SK-N-MC (cell line): Measurements from ENCODE around the gene SNPH.

Experiments
- EZH2 ChIP-seq: fragments of 200-600 bp; sonication (generic); IDR thresholded peaks from one replicate; pipeline ENCODE4 v1.6.1; 2017; ENCODE audit warnings: antibody characterized with exemption
- POLR2AphosphoS5 ChIP-seq: IDR thresholded peaks from 2 replicates; pipeline ENCODE4 v1.6.1; 2012; ENCODE audit warnings: mild to moderate bottlenecking, low read depth, low read length, borderline replicate concordance

- TF ChIP-seq EZH2 = no peak
- TF ChIP-seq POLR2AphosphoS5 = no peak
These were observed 42.1 kb downstream of the SNPH start for GRCh38 chr20:1308067-1308701.
